WTC11 (cell line): ENCODE measurements around the gene IRS1. TPM values are rescaled to one million over a fixed set of nuclear protein-coding genes. Genes with fewer than 3 reads are reported as not detected.

Experiments
- ATAC-seq: fragments of 200-7000 bp; cut with Tn5 transposase; 2 replicates; pipeline ENCODE4 v1.10.0; 2021; ENCODE audit warnings: mild to moderate bottlenecking, moderate library complexity
- CTCF ChIA-PET: fragments of 300-600 bp; sonication (Branson Sonifier 250); formaldehyde crosslinking; loops from one replicate; lab custom pipeline; 2021; ENCODE audit warnings: antibody characterized with exemption; lab: Charles Lee
- POLR2A ChIA-PET: fragments of 350-600 bp; sonication (Branson Sonifier 250); formaldehyde crosslinking; loops from one replicate; lab custom pipeline; 2021; ENCODE audit warnings: antibody characterized with exemption; lab: Charles Lee
- DNase-seq: peaks from one replicate; pipeline ENCODE4 v3.0.0; 2021; ENCODE audit warnings: low spot score
- H3K27ac Mint-ChIP-seq: 2 replicates; pipeline ENCODE4 v1.8.0; 2021; ENCODE audit warnings: mixed read lengths
- H3K27me3 Mint-ChIP-seq: 2 replicates; pipeline ENCODE4 v1.8.0; 2021; ENCODE audit warnings: low read depth, mild to moderate bottlenecking, moderate library complexity, mixed read lengths
- H3K36me3 Mint-ChIP-seq: 2 replicates; pipeline ENCODE4 v1.8.0; 2021; ENCODE audit warnings: mixed read lengths
- H3K4me1 Mint-ChIP-seq: 2 replicates; pipeline ENCODE4 v1.8.0; 2022; ENCODE audit warnings: mixed read lengths
- H3K4me3 Mint-ChIP-seq: 2 replicates; pipeline ENCODE4 v1.8.0; 2021; ENCODE audit warnings: mild to moderate bottlenecking, moderate library complexity, mixed read lengths
- H3K9me3 Mint-ChIP-seq: 2 replicates; pipeline ENCODE4 v1.8.0; 2021; ENCODE audit warnings: mixed read lengths
- ARID4B ChIP-seq: sonication (generic); formaldehyde crosslinking; IDR thresholded peaks from 2 replicates; pipeline ENCODE4 v1.8.0; 2023; ENCODE audit warnings: missing genetic modification reagents, mild to moderate bottlenecking, borderline replicate concordance
- EMX1 ChIP-seq: fragments of 250-450 bp; sonication (Bioruptor Pico); IDR thresholded peaks from 2 replicates; pipeline ENCODE4 v1.8.0; 2021; ENCODE audit warnings: mild to moderate bottlenecking
- ETV6 ChIP-seq: sonication (generic); formaldehyde crosslinking; IDR thresholded peaks from 2 replicates; pipeline ENCODE4 v1.8.1; 2022; ENCODE audit warnings: mild to moderate bottlenecking, missing genetic modification reagents
- FOXK1 ChIP-seq: sonication (generic); formaldehyde crosslinking; IDR thresholded peaks from 2 replicates; pipeline ENCODE4 v1.8.0; 2022; ENCODE audit warnings: mild to moderate bottlenecking, moderate library complexity, missing genetic modification reagents
- IRF2 ChIP-seq: sonication (generic); formaldehyde crosslinking; IDR thresholded peaks from 2 replicates; pipeline ENCODE4 v1.8.0; 2022; ENCODE audit warnings: low read depth, missing genetic modification reagents, borderline replicate concordance
- SOX15 ChIP-seq: fragments of 250-450 bp; sonication (Bioruptor Pico); IDR thresholded peaks from 2 replicates; pipeline ENCODE4 v1.9.0; 2021; ENCODE audit warnings: mild to moderate bottlenecking
- TCF7 ChIP-seq: sonication (generic); formaldehyde crosslinking; IDR thresholded peaks from 2 replicates; pipeline ENCODE4 v1.8.0; 2022; ENCODE audit warnings: mild to moderate bottlenecking, low read depth, missing genetic modification reagents, moderate library complexity
- TEAD1 ChIP-seq: sonication (generic); formaldehyde crosslinking; IDR thresholded peaks from 2 replicates; pipeline ENCODE4 v1.8.0; 2022; ENCODE audit warnings: mild to moderate bottlenecking, missing genetic modification reagents
- ZNF138 ChIP-seq: sonication (generic); formaldehyde crosslinking; conservative IDR thresholded peaks from 2 replicates; pipeline ENCODE4 v1.8.1; 2022; ENCODE audit warnings: mild to moderate bottlenecking, moderate library complexity, missing genetic modification reagents
- ZNF219 ChIP-seq: sonication (generic); formaldehyde crosslinking; IDR thresholded peaks from 2 replicates; pipeline ENCODE4 v1.8.0; 2023; ENCODE audit warnings: missing genetic modification reagents, mild to moderate bottlenecking, borderline replicate concordance
- ZNF425 ChIP-seq: fragments of 250-450 bp; sonication (Bioruptor Pico); conservative IDR thresholded peaks from 2 replicates; pipeline ENCODE4 v1.9.0; 2021; ENCODE audit warnings: mild to moderate bottlenecking
- total RNA-seq: library from RNA; stranded (reverse); gene quantifications from 3 replicates; pipeline ENCODE4 v1.2.3, GENCODE V29; 2021
- TF ChIP-seq, protein P1 (sequence below): sonication (generic); formaldehyde crosslinking; IDR thresholded peaks from 2 replicates; pipeline ENCODE4 v1.8.0; 2022; ENCODE audit warnings: mild to moderate bottlenecking, missing genetic modification reagents
- TF ChIP-seq, protein P2 (sequence below): sonication (generic); formaldehyde crosslinking; IDR thresholded peaks from 2 replicates; pipeline ENCODE4 v1.8.1; 2023; ENCODE audit warnings: mild to moderate bottlenecking, missing genetic modification reagents
- TF ChIP-seq, protein P3 (sequence below): sonication (generic); formaldehyde crosslinking; conservative IDR thresholded peaks from 2 replicates; pipeline ENCODE4 v1.8.1; 2023; ENCODE audit warnings: mild to moderate bottlenecking, low read depth, missing genetic modification reagents, moderate library complexity

Gene IRS1
- total RNA-seq, 1 experiment from 2014 or later = 22.9 TPM

DNA sequence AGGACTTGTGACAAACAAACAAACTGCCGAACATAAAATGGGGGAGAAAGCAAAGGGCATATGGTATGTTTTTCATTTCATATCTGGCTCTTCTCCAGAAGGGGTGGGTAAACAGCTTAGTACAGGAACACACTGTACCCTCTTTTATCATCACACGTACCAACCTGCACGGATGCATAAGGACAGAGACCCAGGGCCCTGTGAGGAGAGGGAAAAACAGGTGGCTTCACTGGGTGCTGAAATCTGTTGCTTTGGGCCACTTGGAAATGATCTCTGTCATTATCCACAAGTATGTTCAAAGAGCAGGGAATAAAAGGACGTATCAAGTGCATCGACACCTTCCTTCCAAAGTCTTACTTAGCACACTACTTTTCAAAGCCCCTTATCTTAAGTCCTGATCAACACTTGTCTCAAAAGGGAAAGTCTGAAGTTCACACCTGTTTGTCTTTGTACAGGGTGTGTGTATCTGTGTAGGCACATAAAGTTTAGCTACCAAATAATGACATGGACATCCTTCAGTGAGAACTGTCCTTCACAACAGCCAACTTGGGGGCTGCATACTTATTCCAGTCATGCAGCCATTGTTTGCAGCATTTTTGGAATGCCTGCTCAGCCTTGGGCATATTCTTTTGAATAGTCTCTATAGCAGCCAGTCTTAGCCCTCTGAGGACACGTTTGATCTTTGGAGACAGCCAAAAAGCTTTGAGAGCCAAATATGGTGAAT lies 60.6 kb downstream of the IRS1 start (continued):
- TF ChIP-seq, protein P1, sequence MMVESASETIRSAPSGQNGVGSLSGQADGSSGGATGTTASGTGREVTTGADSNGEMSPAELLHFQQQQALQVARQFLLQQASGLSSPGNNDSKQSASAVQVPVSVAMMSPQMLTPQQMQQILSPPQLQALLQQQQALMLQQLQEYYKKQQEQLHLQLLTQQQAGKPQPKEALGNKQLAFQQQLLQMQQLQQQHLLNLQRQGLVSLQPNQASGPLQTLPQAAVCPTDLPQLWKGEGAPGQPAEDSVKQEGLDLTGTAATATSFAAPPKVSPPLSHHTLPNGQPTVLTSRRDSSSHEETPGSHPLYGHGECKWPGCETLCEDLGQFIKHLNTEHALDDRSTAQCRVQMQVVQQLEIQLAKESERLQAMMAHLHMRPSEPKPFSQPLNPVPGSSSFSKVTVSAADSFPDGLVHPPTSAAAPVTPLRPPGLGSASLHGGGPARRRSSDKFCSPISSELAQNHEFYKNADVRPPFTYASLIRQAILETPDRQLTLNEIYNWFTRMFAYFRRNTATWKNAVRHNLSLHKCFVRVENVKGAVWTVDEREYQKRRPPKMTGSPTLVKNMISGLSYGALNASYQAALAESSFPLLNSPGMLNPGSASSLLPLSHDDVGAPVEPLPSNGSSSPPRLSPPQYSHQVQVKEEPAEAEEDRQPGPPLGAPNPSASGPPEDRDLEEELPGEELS (CRISPR knock-in tag) = no peak
- TF ChIP-seq ARID4B (no peak), TCF7 (CRISPR knock-in tag) (no peak), TEAD1 (CRISPR knock-in tag) (no peak)
- TF ChIP-seq, protein P2, sequence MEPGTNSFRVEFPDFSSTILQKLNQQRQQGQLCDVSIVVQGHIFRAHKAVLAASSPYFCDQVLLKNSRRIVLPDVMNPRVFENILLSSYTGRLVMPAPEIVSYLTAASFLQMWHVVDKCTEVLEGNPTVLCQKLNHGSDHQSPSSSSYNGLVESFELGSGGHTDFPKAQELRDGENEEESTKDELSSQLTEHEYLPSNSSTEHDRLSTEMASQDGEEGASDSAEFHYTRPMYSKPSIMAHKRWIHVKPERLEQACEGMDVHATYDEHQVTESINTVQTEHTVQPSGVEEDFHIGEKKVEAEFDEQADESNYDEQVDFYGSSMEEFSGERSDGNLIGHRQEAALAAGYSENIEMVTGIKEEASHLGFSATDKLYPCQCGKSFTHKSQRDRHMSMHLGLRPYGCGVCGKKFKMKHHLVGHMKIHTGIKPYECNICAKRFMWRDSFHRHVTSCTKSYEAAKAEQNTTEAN (CRISPR knock-in tag) = no peak

DNA sequence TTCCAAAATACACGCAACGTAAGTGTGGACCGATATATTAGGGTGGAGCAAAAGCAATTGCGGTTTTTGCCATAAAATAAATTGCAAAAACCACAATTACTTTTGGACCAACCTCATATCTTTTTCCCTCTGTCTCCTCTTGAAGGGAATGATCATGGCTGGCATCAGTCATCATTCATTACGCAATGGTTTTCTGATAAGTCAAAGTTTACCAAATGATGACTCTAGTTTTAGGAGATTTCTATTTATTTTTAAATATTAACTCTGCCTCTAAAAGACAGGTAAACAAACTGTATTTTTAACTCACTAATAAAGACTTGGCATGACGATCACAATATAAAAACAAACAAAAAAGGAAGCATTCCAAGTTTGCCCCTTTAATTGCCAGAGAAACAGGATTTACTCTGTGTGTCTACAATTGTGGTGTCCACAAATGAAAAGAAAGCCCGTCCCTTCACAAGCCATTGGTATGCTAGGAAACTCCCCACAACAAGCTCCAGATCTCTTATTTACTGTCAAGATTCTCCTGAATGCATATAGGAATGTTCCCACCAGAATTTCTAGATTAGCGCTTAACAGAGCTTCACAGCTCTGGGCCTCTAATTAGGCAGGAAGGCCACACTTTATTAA lies 61.3 kb downstream of the IRS1 start:
- Mint-ChIP-seq H3K4me3 (no peak overlapping the region), H3K27me3 (no peaks in the 10 kb centered on the region), H3K36me3 (peaks cover 18% of the 10 kb centered on the region), H3K4me1 (peaks cover 43% of the 10 kb centered on the region), H3K27ac (peak overlapping the region; percentile 30; the same call in 1 of the 2 replicates), H3K9me3 (peaks cover 9% of the 10 kb centered on the region)
- TF ChIP-seq SOX15 (CRISPR knock-in tag) = no peak
- no peak for TF ChIP-seq ZNF425
- TF ChIP-seq EMX1 (CRISPR knock-in tag) = no peak
- no peak for TF ChIP-seq FOXK1
- ChIA-PET CTCF (no interaction called here), POLR2A (no interaction called here)
- no peak for ATAC-seq
- no peak for DNase-seq

- H3K27ac Mint-ChIP-seq = no peak overlapping the region
- H3K4me3 Mint-ChIP-seq = no peak overlapping the region
- DNase-seq = no peak
- ChIA-PET POLR2A (no interaction called here), CTCF (no interaction called here)
- peaks cover 9% of the 10 kb centered on the region for H3K9me3 Mint-ChIP-seq
- no peaks in the 10 kb centered on the region for H3K27me3 Mint-ChIP-seq
- H3K36me3 Mint-ChIP-seq = peaks cover 18% of the 10 kb centered on the region
- ATAC-seq = no peak
- peaks cover 29% of the 10 kb centered on the region for H3K4me1 Mint-ChIP-seq
- TF ChIP-seq, protein P3, sequence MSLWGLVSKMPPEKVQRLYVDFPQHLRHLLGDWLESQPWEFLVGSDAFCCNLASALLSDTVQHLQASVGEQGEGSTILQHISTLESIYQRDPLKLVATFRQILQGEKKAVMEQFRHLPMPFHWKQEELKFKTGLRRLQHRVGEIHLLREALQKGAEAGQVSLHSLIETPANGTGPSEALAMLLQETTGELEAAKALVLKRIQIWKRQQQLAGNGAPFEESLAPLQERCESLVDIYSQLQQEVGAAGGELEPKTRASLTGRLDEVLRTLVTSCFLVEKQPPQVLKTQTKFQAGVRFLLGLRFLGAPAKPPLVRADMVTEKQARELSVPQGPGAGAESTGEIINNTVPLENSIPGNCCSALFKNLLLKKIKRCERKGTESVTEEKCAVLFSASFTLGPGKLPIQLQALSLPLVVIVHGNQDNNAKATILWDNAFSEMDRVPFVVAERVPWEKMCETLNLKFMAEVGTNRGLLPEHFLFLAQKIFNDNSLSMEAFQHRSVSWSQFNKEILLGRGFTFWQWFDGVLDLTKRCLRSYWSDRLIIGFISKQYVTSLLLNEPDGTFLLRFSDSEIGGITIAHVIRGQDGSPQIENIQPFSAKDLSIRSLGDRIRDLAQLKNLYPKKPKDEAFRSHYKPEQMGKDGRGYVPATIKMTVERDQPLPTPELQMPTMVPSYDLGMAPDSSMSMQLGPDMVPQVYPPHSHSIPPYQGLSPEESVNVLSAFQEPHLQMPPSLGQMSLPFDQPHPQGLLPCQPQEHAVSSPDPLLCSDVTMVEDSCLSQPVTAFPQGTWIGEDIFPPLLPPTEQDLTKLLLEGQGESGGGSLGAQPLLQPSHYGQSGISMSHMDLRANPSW (CRISPR knock-in tag) = no peak
- TF ChIP-seq IRF2 (CRISPR knock-in tag) (no peak), ZNF138 (CRISPR knock-in tag) (no peak), ETV6 (CRISPR knock-in tag) (no peak), ZNF219 (CRISPR knock-in tag) (no peak), ZNF425 (no peak)
Observed at GRCh38 chr2:226736382-226736781, 63.2 kb downstream of the IRS1 start.
